ENCODE results near the gene EPB41L2. TPM values are rescaled to one million over a fixed set of nuclear protein-coding genes. Genes with fewer than 3 reads are reported as not detected.

The EPB41L2 gene
- total RNA-seq, 1 experiment from 2014 or later = 199 TPM

DNA sequence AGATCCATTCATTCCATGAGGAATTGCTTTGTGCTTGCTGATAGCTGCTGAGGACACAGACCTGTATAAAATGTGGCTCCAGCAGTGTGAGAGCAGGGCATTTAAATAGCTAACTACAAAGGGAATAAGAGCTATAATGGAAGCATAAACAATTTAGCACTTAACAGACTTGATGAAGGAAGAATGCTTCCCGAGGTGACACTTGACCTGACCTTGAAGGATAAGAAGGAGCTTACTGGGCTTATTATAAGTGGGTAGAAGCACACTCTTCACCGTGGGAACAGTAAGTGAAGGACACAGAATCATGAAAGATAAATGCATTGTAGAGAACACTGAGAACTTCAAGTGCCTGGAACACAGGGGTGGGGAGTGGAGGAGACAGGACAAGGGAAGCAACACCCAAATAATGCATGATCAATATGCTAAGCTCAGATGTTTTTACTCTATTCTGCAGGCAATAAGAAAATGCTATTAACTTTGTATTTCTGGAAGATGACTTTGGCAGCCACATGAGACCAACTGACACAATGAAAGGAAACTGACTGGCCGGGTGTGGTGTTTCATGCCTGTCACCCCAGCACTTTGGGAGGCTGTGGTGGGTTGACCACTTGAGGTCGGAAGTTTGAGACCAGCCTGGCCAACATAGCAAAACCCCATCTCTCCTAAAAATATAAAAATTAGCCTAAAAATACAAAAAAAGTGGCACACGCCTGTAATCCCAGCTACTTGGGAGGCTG, 84.2 kb downstream of the EPB41L2 start:
- TF ChIP-seq CTCF (IDR thresholded peaks at IDR 0.05) = no peak
- TF ChIP-seq POLR2AphosphoS5 (IDR thresholded peaks at IDR 0.05; ENCODE audit: low read depth, low read length) = no peak
- no peak for TF ChIP-seq TCF7L2 (IDR thresholded peaks at IDR 0.05; ENCODE audit: low read depth, low read length)
- TF ChIP-seq REST (IDR thresholded peaks at IDR 0.05; ENCODE audit: insufficient read depth in 1 of 2, low read depth in 2 of 2, low read length in 1 of 2) = no peak
- no peak for TF ChIP-seq SIN3A (IDR thresholded peaks at IDR 0.05; ENCODE audit: borderline replicate concordance, insufficient read depth, low read depth, low read length)
- DNase-seq (ENCODE audit: low read depth, low spot score) (no peak), ATAC-seq (no peak)
- no TSS peak for BruUV-seq (replicated peaks)
- Histone ChIP-seq H3K36me3 (ENCODE audit: control insufficient read depth, insufficient read depth, low read length) (no peaks in the 10 kb centered on the region), H3K9me3 (ENCODE audit: control insufficient read depth, insufficient read depth, low read depth, low read length) (no peaks in the 10 kb centered on the region), H3K27me3 (ENCODE audit: control insufficient read depth, insufficient read depth, low read length) (no peaks in the 10 kb centered on the region), H3K4me3 (ENCODE audit: low read depth in 2 of 2, low read length in 2 of 2) (no peak overlapping the region), H3K27ac (ENCODE audit: low read length) (peak overlapping the region; percentile 14; the same call in 1 of the 2 replicates), H3K4me1 (ENCODE audit: control insufficient read depth, insufficient read depth, low read length) (peaks cover 48% of the 10 kb centered on the region)
- in situ Hi-C loops (cut with HindIII; ENCODE audit: low pct_unique_long_range_greater_than_20kb, low sequenced_read_pairs) (no loop called here), intact Hi-C loops (cut with micrococcal nuclease; ENCODE audit: unreplicated experiment) (no loop called here)
- CTCF ChIA-PET = no interaction called here
- POLR2A ChIA-PET = interaction anchor here (0.7 kb wide), 1 partner anchor 19 kb away, joined by 3 read pairs; no protein-coding TSS in a partner anchor

GRCh38 chr6:130978180-130978579, 84.9 kb downstream of the EPB41L2 start:
- intact Hi-C loops (cut with micrococcal nuclease; ENCODE audit: unreplicated experiment) = no loop called here
- no TSS peak for BruUV-seq (replicated peaks)
- no peak overlapping the region for H3K4me3 ChIP-seq (ENCODE audit: low read depth in 2 of 2, low read length in 2 of 2)
- H3K9me3 ChIP-seq (ENCODE audit: control insufficient read depth, insufficient read depth, low read depth, low read length) = no peaks in the 10 kb centered on the region
- in situ Hi-C loops (cut with HindIII; ENCODE audit: low pct_unique_long_range_greater_than_20kb, low sequenced_read_pairs) = no loop called here
- ChIA-PET CTCF (no interaction called here), POLR2A (interaction anchor here (0.5 to 0.7 kb wide), 2 partner anchors 20 to 138 kb away, joined by 3 read pairs; no protein-coding TSS in a partner anchor)
- H3K36me3 ChIP-seq (ENCODE audit: control insufficient read depth, insufficient read depth, low read length) = no peaks in the 10 kb centered on the region
- no peak for DNase-seq (ENCODE audit: low read depth, low spot score)
- no peak for ATAC-seq
- TF ChIP-seq REST (IDR thresholded peaks at IDR 0.05; ENCODE audit: insufficient read depth in 1 of 2, low read depth in 2 of 2, low read length in 1 of 2) (no peak), SIN3A (IDR thresholded peaks at IDR 0.05; ENCODE audit: borderline replicate concordance, insufficient read depth, low read depth, low read length) (no peak), POLR2AphosphoS5 (IDR thresholded peaks at IDR 0.05; ENCODE audit: low read depth, low read length) (no peak), CTCF (IDR thresholded peaks at IDR 0.05) (no peak), TCF7L2 (IDR thresholded peaks at IDR 0.05; ENCODE audit: low read depth, low read length) (no peak)
- H3K4me1 ChIP-seq (ENCODE audit: control insufficient read depth, insufficient read depth, low read length) = peaks cover 48% of the 10 kb centered on the region
- peak overlapping the region; percentile 14; the same call in 1 of the 2 replicates for H3K27ac ChIP-seq (ENCODE audit: low read length)
- H3K27me3 ChIP-seq (ENCODE audit: control insufficient read depth, insufficient read depth, low read length) = no peaks in the 10 kb centered on the region
